T-helper 2 cell (primary cell): ENCODE measurements around the gene TATDN2.

ENCODE experiments used
- DNase-seq, 5 experiments: peaks; one replicate each; pipeline versions ENCODE4 v3.0.0 to v3.0.0-alpha.2; 2012 to 2022

Gene TATDN2

DNA sequence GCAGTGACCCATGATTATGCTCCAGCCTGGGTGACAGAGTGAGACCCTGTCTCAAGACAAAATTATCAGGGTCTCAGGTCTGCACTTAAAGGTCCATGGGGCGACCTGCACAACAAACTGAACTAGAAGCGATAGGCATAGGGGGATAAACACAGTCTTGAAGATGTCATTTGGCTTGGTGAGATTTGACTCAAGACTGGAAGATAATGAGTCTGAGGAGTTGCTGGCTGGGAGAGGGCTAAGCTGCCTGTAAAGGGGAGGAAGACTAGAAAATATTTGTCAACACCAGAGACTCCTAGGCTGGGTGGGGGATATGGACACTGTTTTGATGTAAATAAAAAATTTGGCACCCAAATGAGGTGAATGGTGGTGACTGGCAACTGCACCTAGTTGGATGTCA is 24.7 kb downstream of the TATDN2 start:
- DNase-seq: no peak

- DNase-seq: no peak
Observed at GRCh38 chr3:10273702-10274305, 25.5 kb downstream of the TATDN2 start.

GRCh38 chr3:10274601-10275000 is 26.3 kb downstream of the TATDN2 start:
- DNase-seq: no peak

DNA sequence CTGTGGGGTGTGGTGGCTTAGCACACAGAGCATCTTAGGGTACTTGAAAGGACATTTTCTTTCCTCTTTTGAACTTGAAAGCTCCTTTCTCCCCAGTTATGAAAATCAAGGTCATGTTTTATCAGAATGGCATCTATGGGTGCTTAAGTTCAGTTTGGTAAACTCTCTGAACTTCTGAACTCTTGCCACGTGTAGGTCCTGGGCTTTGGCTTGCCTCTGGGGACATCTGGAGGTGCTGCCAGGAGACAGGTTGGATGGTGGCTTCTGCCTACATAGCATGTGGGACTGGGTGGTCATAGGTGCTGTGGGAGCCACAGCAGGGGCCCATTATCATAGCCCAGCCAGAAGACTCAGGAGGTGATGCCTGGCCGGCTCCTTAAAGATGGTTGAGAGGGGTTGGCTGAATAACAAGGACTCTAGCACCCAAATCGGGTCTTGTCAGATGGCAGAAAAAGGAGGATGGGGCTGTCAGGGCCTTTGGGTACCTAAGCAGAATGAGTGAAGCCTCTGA is 28.9 kb downstream of the TATDN2 start:
- peak in 1 of 5 experiments; percentile 25 for DNase-seq

- DNase-seq: no peak
Observed at GRCh38 chr3:10278501-10278900, 30.2 kb downstream of the TATDN2 start.

DNA sequence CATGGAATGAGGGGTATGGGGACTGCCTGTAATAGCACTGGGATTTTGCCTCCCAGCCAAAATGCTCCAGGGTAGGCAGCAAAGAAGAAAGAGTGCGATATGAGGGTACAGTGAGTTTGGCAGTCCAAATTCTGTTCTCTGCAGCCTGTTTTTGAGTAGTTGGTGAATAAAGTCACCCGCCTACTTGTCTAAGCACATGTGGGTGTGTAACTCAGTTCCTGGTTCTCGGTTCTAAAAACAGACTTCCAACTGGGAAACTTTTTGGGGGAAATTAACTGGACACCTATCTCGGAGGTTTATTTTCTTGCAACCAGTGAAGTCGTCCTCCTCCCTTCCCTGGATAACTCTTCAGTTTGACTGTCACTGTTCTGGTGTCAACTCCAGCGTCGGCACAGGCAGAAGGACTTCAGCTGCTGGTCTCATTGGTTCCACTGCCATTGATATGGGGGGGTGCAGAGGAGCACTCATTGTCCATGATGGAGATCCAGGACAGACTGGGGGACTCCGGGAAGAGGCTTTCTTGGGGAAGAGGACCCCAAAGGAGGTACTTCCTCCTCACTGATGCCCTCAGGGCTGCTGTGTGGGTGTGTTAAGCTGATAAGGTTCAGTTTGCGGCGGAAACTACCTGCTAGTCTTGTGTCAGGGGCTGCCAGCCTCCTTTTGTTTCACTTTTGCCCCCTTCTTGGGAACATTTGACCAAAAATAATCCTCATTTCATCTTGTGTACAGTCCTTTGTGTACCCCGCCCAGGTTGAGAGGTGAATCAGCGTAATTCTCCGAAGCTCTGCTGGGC is 31.3 kb downstream of the TATDN2 start:
- no peak for DNase-seq

- peak in 1 of 5 experiments; percentile 30 for DNase-seq
Observed at GRCh38 chr3:10280177-10280529, 31.9 kb downstream of the TATDN2 start.

DNA sequence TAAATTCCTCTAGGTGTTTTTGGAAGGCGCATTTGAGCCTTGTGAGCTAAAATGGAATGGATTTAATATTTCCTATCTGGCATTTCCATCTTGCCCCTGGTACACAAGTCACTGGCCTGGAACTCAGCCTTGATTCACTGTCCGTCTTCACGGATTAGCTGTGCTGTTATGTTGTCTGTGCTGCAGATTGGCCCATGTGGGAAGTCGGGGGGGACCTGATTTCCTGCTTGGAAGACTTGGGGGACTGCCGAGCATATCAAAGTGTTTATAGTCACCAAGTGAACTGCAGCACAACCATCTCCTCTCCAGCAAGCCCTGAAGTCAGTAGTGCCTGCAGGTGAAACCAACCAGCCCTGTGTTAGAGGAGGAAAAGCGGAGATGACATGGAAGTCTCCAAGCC is 32.3 kb downstream of the TATDN2 start:
- no peak for DNase-seq

DNA sequence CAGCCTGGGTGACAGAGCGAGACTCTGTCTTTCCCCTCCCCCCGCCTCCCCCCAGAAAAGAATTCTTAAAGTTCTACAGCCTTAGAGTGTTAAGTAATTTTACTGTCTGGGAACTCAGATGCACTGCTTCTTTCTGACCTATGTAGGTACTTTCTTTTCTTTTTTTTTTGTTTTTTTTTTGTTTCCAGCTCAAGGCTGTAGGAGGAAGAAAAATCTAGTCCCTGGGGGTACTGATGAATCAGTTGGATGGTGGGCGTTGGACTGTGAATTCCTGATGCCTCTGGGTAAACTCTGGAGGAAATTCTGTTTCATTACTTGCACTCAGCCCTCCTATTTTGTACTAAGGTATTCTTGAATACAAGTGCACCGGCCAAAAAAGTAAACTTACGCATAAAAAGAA is 33.7 kb downstream of the TATDN2 start:
- DNase-seq: no peak

DNA sequence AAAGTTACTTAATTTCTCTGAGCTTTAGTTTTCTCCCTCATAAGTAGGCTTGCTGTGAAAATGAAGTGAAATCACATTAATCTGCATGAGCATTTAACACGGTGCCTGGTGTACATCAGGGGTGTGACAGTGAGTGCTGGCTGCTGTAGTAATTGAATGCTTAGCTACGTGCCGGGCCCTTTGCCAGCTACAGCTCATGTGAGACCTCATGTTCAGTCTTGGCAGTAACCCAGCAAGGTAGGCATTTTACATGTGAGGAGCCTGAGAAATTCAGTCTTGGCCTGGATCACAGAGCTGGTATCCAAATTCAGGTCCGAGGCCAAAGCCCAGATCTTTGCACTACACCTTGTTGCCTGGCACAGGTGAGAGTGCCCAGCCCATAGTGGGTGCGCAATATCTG is 35.4 kb downstream of the TATDN2 start:
- DNase-seq: no peak

GRCh38 chr3:10284496-10284895 is 36.2 kb downstream of the TATDN2 start:
- DNase-seq: peak in 4 of 5 experiments; percentile 18 to 75 (median 23)

DNA sequence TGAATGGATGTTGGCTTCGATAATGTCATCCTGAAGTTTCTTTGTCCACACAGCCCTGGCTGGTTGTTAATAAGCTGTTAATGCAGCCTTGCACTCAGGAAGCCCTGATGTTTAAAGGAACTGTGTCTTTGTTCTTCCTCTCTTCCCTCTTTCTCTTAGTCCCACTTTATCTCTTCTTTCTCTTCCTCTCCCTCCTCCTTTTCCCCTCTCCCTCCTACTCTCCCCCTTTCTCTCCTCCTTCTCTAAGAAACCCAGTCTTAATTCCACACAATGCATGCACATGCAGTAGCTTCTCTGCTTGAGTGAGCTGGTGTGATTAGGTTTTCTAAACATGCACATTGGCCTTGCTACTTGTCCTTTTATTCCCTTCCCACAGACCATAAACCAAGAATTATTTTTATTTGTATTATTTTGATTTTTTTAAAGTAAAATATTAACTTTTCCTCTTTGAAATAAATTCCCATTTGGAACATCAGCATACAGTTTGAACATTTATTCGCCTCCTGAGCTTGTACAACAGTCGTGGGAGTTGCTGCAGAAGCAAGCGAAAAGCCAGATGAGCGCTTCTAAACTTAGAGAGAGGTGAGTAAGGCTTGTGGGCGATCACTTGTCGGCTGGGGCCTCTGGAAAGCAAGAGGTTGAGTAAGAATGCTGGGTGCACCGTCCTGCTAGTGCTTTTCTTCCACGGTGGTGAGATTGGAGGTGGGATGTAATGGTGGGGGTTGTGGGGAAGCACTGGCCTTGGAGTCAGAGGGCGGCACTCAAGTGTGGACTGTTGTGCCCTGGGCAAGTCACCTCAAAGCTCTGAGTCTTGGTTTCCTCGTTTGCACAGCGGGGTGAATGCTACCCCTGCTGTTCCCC is 37.2 kb downstream of the TATDN2 start:
- no peak for DNase-seq

- DNase-seq: no peak
Observed at GRCh38 chr3:10286133-10286524, 37.9 kb downstream of the TATDN2 start.

DNA sequence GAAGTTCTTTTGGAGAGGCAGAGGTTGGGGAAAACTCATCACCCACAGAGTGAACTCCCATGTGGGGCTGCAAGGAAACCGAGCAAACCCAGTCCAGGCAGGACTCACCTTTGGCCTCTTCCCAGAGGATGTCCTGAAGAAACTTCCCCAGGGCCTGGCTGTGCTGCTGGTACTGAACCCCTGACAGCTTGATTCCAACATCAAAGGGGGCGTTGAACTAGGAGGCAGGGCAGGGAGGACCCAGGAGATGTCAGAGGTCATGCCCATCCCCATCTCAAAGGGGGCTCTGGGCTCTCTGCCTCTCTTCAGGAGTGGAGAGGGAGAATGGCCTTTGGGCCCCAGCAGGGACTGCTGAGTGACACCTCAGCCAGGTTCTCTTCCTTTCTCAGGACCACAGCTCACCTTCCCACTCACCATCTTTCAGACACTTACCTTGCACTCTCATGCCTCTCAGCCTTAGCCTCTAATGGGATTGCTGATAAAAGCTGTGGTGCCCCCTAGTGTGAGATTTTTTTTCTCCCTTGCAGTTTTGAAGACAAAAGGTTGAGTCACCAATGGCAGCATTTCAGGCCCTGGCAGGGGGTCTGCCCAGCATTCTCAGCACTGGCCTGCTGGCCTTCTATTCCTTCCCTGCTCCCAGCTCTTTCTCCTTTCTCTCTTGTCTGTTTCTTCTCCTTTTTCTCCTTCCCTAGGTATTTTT is 38.5 kb downstream of the TATDN2 start:
- DNase-seq: peak in 1 of 5 experiments; percentile 16

DNA sequence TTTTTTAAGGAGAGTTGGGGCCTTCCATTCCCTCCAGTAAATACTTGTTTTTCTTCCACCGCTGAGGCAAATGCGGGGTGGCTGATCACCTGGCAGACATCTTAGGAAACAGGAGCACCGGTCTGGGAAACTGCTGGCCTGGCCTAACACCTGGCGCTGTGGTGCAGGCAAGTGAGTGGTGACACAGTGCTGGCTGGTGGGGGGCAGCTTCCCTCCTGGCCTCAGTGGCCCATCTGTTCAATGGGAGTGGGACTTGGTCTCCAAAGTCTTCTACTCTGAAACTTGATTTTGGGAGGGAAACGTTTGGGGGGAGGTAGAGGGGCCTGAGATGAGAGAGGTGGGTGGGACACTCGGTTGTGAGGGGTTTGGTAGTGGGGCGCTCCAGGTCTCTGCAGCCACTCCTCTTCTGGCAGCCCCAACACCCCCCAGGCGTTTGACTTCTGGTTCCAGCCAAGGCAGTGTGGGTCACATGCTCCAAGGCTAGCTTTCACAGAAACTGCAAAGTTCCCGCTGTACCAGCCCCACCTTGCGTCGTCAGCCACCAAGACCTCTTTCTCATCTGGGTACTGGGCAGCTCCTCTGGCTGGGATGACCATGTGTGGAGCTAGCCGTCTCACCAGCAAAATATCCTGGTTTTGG is 39.8 kb downstream of the TATDN2 start:
- DNase-seq: no peak

GRCh38 chr3:10288575-10288960 is 40.3 kb downstream of the TATDN2 start:
- DNase-seq: no peak

DNA sequence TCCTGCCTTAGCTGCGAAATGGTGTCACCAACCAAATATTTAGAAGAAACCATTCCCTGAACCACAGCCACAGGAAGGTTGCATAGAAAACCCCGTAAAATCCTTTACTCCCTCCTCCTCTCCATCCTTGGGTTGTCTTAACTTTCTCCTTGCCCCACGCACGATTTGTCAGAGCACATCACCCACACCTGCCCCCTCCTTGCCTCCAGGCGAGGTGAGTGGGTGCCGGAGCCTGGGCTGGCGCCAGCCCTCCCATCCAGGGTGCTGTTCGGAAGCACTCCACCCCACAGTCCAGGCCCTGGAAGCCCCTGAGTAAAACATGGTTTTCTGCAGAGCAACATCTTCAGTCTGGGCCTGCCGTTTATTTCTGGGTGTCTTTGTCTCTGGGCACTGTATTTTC is 40.8 kb downstream of the TATDN2 start:
- DNase-seq: no peak

GRCh38 chr3:10289787-10290355 is 41.6 kb downstream of the TATDN2 start:
- no peak for DNase-seq

DNA sequence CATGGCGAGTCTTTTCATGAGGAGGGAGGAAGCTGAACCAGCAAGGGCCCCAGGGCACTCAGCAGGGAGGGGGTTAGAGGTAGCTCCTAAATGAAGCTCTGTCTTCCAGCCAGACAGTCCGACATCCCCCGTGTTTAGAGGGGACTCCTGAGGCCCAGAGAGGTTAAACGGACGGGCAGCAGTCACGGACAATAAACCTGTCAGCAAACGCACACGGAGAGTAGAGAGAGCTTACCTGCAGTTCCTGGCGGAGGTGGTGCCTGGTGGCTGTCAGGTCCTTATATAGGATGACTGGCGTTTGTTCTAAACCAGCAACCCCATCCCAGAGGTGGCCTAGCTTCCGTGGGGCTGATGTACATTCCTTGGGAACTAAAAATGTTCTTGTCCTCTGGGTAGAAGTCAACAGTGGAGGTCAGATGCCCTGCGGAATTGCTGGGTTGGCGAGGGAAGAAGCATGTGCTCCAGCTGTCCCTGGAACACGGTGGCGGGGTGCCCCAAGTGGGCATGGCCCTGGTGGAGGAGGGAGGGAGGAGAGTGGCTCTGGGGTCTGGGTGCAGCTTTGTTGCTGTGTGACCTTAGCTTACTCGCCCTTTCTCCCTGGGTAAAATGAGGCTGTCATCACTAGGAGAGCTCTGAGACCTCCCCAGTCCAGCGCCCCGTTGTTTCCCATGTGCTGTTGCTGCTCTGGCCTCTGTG is 42.4 kb downstream of the TATDN2 start:
- no peak for DNase-seq

DNA sequence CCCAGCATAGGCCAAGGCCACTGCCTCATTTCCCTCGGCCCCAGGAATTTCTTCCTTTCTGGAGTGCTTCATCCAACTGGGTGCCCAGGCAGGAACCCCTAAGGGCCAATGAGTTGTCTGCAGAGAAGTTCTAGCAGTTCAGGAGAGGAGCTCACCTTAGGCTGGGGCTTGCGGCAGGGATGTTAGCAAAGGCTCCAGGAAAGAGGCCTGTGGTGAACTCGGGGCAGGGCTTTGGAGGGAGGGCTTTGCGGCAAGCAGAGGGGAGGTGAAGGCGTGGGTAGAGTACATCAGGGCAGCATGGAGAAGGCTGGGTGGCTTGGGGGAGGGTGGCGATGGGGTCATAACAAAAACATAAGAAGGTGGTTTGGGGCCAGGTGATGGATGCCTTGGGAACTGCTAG is 43.4 kb downstream of the TATDN2 start:
- DNase-seq: no peak
